GM12864 (cell line): ENCODE results near the gene C20orf144.

Experiments
- DNase-seq: peaks from one replicate; pipeline ENCODE4 v3.0.0-alpha.2; 2011; ENCODE audit warnings: low read depth
- H3K4me3 ChIP-seq: 2 replicates; pipeline ENCODE4 v1.5.1; 2011; ENCODE audit warnings: mild to moderate bottlenecking, low read depth, low read length, control low read depth
- CTCF ChIP-seq: IDR thresholded peaks from 2 replicates; pipeline ENCODE4 v1.5.1; 2011; ENCODE audit warnings: low read depth, mild to moderate bottlenecking, moderate library complexity, low read length, control low read depth, inconsistent platforms; ENCODE audit errors: missing control alignments

Gene C20orf144

GRCh38 chr20:33655164-33655563, 7.0 kb upstream of the C20orf144 start:
- no peak for TF ChIP-seq CTCF
- H3K4me3 ChIP-seq: no peak overlapping the region
- DNase-seq: no peak

- H3K4me3 ChIP-seq: no peak overlapping the region
- TF ChIP-seq CTCF: no peak
- no peak for DNase-seq
Measured at GRCh38 chr20:33656010-33656782, 5.9 kb upstream of the C20orf144 start.

- no peak for DNase-seq
- H3K4me3 ChIP-seq: no peak overlapping the region
- no peak for TF ChIP-seq CTCF
Measured at GRCh38 chr20:33656783-33657703, 5.1 kb upstream of the C20orf144 start.

GRCh38 chr20:33657704-33658095, 4.4 kb upstream of the C20orf144 start:
- H3K4me3 ChIP-seq: no peak overlapping the region
- no peak for TF ChIP-seq CTCF
- no peak for DNase-seq

GRCh38 chr20:33658510-33658909, 3.6 kb upstream of the C20orf144 start:
- no peak for DNase-seq
- no peak overlapping the region for H3K4me3 ChIP-seq
- TF ChIP-seq CTCF: no peak

- no peak for DNase-seq
- no peak for TF ChIP-seq CTCF
- H3K4me3 ChIP-seq: no peak overlapping the region
Measured at GRCh38 chr20:33658929-33659328, 3.2 kb upstream of the C20orf144 start.
